Stimulated activated CD4-positive, alpha-beta T cell treated with anti-CD3 and anti-CD28 coated beads, Interleukin-4, amount 100 ng/mL, for 4 hours (primary cell): ENCODE results near the gene SENP2.
"Not testable (repeated sequence)": the region's sequence is repeated elsewhere in the genome, so short reads cannot be mapped to it uniquely, and the experiment has no call there.

Experiments
- DNase-seq, 2 experiments: peaks; one replicate each; pipeline ENCODE4 v3.0.0-alpha.2; 2020

SENP2 gene

GRCh38 chr3:185585859-185586685 is at the start of gene SENP2:
Gene SENP2, plus strand, starts transcription at chr3:185586295. Its CDS starts 119 bp downstream, at chr3:185586414.
- peak; percentile 98 to 99 for DNase-seq

GRCh38 chr3:185537369-185537970 is 48.6 kb upstream of the SENP2 start:
- peak; percentile 2 to 14 for DNase-seq

DNA sequence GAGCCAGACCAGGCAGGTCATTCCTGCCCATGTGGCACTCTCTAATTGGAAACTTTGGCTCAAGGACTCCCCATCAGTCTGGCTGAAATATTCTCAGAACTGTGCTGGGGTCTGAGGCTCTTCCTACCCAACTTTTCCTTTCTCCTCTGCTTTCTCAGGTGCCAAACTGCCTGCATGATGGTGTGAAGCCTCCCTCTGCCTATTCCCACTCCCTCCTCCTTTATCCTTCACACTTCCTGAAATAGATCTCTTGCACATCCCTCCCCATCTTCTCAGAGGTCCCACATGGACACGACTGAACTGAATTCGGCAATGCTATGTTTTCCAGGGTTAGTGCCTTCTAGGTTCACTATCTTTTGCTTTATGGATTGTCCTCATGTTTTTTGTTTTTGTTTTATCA is 46.2 kb upstream of the SENP2 start:
- no peak for DNase-seq

GRCh38 chr3:185540695-185541094 is 45.4 kb upstream of the SENP2 start:
- DNase-seq = no peak

- no peak for DNase-seq
These were observed 37.0 kb upstream of the SENP2 start for GRCh38 chr3:185549122-185549521.

DNA sequence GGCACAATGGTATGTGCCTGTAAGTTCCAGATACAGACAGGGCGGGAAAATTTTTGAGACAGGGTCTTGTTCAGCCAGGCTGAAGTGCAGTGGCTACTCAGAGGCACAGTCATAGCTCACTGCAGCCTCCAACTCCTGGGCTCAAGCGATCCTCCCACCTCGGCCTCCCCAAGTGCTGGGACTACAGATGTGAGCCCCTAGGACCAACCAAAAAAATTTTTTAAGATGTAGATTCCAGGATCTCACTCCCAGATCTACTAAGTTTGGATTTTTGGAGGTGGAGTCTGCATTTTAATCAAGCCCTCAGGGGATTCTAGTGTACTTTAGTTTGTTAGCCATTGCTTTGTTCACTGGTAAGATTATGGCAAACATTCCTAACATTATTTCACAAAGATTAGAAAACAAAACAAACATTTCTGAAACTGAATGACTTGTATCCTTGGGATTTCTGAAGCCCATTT is 36.4 kb upstream of the SENP2 start:
- no peak for DNase-seq

DNA sequence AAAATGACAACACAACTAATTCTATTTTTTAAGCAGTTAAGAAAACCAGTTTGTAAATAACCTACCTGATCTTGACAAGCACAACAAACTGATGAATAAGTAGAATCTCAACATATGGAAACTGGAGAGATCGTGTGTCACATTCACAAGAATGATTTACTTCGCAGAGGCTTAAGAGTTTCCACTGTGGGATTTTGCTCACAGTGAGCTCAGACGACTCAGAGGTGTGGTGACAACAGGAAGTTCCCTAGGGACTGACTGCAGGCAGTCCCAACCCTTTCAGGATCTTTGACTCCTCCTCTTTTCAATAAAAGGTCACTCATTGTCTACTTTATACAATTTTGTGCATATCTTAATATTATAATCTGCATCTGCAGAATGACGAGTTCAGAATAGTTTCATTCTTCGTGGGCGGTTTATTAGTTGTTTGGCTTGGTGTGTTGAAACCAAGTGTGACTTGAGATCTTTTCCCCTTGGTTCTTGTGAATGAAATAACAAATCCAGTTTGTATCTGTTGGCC is 33.7 kb upstream of the SENP2 start, which contains the start of gene LIPH:
Gene LIPH (minus strand): TSS at position 231 of the 520 bp plus-strand sequence. CDS start 117 bp downstream, at position 114.
- peak in 1 of 2 experiments; percentile 42 for DNase-seq

DNA sequence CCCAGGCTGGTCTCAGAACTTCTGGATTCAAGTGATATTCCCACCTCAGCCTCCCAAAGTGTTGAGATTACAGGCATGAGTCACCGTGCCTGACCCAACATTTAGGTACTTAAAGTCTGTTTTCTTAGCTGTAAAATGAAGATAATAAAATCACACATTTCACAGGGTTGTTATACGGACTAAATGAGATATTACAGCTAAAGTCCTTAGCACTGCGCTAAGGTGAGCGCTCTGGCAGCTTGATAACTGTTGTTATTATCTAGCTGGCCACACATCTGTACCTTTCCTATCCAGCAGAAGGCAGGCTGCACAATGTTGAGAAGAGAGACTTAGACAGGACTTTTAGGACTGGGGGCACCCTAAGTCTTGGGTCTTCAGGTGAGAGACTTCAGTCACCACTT is 31.0 kb upstream of the SENP2 start:
- no peak for DNase-seq

DNA sequence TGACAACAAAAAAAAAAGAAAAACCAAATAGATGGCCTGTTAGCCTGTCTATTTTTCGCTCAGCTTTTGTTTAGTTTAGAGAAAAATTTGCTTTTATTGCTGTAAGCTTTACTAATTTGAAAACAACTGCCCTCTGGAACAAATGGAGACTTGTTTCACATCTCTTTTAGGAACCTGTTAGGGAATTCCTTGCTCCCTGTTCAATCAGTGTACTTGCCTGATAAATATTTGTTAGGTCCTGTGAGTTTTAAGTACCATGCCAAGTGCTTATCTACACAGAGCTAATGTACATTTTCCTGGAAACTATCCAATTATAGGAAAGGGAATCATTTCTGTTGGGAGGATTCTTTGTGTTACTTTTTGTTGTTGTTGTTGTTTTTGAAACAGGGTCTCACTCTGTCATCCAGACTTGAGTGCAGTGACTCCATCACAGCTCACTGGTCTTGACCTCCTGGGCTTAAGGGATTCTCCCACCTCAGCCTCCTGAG is 30.2 kb upstream of the SENP2 start:
- no peak for DNase-seq

- DNase-seq = not testable (repeated sequence)
These were observed 29.5 kb upstream of the SENP2 start for GRCh38 chr3:185556640-185557039.

GRCh38 chr3:185558395-185558794 is 27.7 kb upstream of the SENP2 start:
- no peak for DNase-seq

DNA sequence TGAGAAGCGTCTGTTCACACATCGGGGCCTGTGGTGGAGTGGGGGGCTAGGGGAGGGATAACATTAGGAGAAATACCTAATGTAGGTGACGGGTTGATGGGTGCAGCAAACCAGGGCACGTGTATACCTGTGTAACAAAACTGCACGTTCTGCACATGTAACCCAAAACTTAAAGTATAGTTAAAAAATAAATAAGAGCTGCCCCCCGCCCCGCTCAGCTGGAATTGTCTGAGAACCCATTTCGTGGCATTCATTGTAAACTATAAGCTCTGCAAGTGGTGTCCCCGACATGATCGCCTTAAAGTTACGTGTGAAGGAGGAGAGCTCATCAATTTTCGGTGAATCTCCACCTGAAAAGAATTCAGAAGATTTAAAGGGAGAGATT is 26.4 kb upstream of the SENP2 start:
- DNase-seq = no peak

DNA sequence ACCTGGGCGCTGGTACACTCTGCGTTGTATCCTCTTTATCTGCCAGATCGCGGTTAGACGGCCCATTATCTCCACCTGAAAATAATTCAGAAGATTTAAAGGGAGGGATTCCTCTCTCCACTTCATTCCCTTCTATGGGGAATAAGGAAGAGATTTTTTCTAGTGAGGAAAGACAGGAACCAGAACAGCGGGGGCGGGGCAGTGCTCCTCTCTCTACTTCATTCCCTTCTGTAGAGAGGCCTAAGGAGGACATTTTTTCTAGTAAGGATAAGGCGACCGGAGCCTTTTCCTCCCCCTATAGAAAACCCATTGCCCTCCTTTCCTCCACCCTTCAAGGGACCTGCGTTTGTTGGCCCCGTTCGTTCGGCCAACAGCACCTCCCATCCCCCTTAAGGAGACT is 25.4 kb upstream of the SENP2 start:
- no peak for DNase-seq

DNA sequence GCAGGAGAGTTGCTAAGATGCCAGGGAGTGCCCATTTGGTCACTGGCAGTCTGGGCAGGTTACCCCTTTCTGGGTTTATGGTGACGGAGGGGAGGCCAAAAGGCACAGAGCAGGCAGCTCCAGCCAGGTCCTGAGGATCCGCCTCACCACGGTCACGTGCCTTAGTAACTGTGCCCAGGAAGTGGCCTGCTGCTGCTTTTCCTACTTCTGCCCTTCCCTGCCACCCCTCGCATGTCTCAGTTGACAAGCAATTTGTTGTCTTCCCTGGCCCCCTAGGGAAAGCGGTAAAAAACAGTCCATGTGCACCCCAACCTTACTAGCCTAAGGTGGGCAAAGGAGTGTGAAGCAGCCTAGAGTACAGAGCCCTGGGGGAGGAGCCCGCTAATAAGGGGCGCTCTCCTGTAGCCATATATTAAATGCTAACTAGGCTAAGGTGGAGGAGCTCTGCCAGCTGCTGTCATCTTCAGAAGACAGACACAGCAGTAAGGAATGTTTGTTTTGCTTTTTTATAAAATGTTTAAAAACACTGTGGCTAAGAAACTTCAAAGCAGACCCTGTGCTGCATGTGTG is 24.6 kb upstream of the SENP2 start:
- no peak for DNase-seq

DNA sequence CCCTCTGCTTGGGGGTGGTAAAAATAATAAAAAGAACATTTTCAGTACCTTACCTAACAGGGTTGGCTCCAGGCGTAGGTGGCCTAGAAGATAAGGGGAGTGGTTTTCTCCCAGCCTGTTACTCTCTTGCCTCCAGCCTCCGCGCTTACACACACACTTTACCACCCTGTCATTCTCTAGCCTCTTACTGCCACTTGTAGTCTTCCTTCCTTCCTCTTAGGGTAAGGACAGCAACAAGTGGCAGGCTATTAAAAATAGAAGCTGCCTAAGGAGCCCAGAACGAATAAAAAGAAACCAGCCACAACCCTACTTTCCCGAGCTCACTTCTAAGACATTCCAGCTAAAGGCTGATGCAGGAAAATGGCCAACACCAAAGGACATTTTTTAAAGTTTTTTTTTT is 24.1 kb upstream of the SENP2 start:
- no peak for DNase-seq

DNA sequence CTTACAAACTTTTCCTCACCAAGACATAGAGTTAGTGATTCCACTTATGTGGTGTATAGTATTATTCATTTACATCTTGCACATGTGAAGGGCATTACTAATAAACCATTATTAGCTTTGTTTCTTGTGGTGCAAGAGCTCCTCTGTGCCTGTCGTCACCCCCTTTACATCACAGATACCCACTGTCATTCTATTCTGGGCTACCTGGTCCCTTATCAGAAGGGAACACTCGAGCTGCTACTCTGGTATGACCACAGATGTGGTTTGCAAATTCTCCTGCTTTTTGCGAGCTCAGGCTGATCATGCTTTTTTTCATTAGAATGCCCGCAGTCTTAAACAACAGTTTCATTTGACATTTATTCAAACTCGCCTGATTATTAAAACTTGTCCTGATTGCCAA is 13.9 kb upstream of the SENP2 start:
- DNase-seq = no peak

GRCh38 chr3:185575108-185575869 is 10.8 kb upstream of the SENP2 start:
- peak in 1 of 2 experiments; percentile 20 for DNase-seq

DNA sequence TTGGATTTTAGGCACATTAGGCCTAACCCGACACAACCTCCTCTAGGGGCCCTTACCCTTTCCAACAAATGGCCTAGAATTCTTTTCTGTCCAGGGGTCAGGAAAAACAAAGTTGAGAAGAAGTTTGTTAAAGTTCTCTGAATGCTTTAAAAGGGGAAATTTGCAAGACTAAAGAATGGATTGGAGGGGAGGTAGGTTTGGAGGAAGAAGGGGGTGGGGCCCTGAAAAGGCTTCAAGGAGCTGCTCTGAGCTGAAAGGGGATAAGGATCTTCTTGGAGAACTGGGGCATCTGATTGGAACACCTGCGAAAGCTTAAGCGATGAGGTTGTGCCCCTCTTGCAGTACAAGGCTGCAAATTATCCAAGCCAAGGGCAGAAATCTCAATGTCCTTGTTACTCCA is 3.9 kb upstream of the SENP2 start:
- no peak for DNase-seq

DNA sequence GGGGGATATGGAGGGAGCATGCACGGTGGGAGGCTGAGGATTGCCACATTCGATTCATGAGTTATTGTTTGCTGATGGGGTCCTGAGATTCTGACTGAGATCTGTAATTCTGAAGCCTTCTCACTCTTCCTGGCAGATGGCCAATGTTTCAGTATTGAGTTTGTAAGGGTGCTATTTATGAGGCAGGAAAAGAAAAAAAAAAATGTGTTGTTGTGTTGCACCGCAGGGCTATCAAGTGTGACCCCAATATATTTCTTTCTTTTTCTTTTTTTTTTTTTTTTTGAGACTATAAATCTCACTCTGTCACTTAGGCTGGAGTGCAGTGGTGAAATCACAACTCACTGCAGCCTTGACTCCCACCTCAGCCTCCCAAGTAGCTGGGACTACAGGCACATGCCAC is 3.2 kb upstream of the SENP2 start:
- DNase-seq = no peak

DNA sequence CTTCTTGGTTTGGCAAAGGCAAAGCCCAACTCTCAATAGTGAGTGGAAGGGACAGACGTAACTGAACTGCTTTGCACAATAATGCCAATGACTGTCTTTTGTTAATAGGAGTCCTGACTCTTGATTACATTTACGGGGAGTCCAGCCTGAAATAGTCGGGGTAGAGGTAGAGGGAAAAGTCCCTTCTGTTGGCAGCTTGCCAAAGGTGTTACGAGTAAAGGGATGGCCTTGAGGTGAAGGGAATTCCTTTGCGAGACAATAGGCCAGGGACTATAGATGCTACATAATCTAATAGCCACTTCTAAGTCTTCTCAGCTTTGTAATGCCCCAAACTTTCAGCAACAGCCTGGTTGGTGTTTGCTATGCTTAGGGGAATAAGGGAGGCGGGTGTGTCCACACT is 2.2 kb upstream of the SENP2 start:
- DNase-seq = no peak

DNA sequence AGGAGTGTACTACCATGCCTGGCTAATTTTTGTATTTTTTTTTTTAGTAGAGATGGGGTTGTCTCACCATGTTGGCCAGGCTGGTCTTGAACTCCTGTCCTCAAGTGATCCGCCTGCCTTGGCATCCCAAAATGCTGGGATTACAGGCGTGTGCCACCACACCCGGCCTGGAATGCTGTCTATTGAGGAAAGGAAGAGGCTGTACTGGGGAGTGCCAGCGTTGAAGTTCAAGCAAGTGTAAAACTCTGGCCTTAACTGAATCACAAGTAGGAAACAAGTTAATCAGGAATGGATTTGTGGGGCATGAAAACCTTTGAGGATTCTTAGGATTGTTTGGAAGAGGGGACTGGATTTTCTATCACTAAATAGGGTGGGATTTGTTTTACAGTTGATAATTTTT is 1.4 kb upstream of the SENP2 start:
- no peak for DNase-seq

DNA sequence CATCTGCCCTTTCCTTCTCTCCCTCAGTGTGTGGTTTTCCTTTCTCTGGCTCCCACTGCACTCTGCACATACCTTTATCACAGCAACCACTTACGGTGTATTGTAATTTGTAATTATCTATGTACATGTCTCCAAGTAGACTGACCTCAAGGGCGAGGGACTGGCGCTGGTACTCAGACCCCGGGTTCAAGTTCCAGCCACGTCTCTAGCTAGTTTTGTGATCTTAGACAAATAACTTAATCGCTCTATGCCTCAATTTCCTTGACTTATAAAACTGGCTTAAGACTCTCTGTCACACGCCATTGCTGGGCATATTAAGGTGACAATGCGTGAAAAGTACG is 607 bp upstream of the SENP2 start:
- no peak for DNase-seq

DNA sequence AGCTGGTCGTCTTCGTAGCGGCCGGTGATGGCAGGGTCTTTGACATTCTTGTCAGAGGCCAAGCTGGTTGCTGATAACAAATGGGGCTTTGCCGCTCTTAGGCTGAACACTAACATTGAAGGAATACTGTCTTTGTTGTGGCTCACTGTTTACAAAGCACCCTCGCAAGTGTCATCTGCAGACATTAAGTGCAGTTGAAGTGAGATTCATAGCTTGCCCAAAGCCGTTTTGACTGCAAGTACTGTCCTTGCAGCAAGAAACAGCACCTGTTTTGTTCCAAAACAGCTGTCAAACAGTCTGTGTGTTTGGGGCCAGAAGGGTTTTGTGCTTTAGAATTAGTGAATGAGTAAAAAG is 568 bp downstream of the SENP2 start:
- DNase-seq = no peak
